ENCODE measurements around the gene TAPT1. TPM values are rescaled to one million over a fixed set of nuclear protein-coding genes. Genes with fewer than 3 reads are reported as not detected.

The TAPT1 gene
- total and polyA plus RNA-seq, 2 of the 13 experiments (the other 11 are each of a cell fraction or from before 2014, with no cell fraction given): 24.5 to 25.3 TPM

- TF ChIP-seq CHD2 (IDR thresholded peaks at IDR 0.05; ENCODE audit: low read depth, low read length) (no peak), ARID5B (CRISPR knock-in tag; IDR thresholded peaks at IDR 0.05) (peak; percentile 93), EEA1 (CRISPR knock-in tag; IDR thresholded peaks at IDR 0.05; ENCODE audit: borderline replicate concordance) (no peak), ZNF362 (CRISPR knock-in tag; IDR thresholded peaks at IDR 0.05; ENCODE audit: borderline replicate concordance) (peak; percentile 38; the same call in 1 of the 2 replicates), AKNA (CRISPR knock-in tag; IDR thresholded peaks at IDR 0.05; ENCODE audit: borderline replicate concordance) (no peak), TOE1 (CRISPR knock-in tag; IDR thresholded peaks at IDR 0.05) (no peak), DR1 (CRISPR knock-in tag; IDR thresholded peaks at IDR 0.05) (no peak), GTF2F1 (IDR thresholded peaks at IDR 0.05; ENCODE audit: low read length) (no peak), SP5 (CRISPR knock-in tag; IDR thresholded peaks at IDR 0.05; ENCODE audit: borderline replicate concordance, low read depth) (peak; percentile 82), ZNF512 (CRISPR knock-in tag; IDR thresholded peaks at IDR 0.05) (no peak), TIGD3 (CRISPR knock-in tag; IDR thresholded peaks at IDR 0.05; ENCODE audit: borderline replicate concordance) (no peak), NFE2 (CRISPR knock-in tag; IDR thresholded peaks at IDR 0.05) (no peak), CREB1 (IDR thresholded peaks at IDR 0.05) (no peak), CREB1 (CRISPR knock-in tag; IDR thresholded peaks at IDR 0.05) (no peak), MLX (CRISPR knock-in tag; IDR thresholded peaks at IDR 0.05) (peak; percentile 55; the same call in 1 of the 2 replicates), YY1 (IDR thresholded peaks at IDR 0.05; ENCODE audit: insufficient read depth, insufficient replicate concordance, low read depth, low read length) (no peak)
Measured at GRCh38 chr4:16129336-16129735, 96.9 kb downstream of the TAPT1 start (continued).

All from HepG2 (cell line).